ENCODE results near the gene RPS6KA6.

DNA sequence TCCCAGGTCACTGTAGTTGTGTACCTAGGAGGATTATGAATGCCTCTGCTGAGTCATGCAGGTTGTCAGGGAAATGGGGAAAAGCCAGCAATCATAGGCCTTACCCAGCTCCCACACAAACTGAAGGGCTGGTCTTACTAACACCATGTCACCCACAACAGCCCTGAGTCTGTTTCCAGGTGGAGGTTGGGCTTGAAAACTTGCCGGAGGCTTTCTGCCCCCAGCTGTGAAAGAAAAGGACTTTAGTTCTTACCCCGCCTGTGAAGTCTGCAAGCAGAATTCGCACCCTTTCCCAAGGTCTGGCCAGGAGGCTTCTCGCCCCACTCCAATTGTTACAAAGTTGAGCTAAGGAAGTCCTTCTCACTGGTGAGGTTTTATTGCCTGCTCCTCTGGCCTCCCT lies 143.9 kb downstream of the RPS6KA6 start:
- TF ChIP-seq CTCF (conservative IDR thresholded peaks at IDR 0.05; ENCODE audit: low read depth in 2 of 2) (no peak), CREB1 (CRISPR knock-in tag; IDR thresholded peaks at IDR 0.05; ENCODE audit: low read depth) (no peak), EZH2phosphoT487 (IDR thresholded peaks at IDR 0.05; ENCODE audit: unreplicated experiment) (no peak), REST (IDR thresholded peaks at IDR 0.05; ENCODE audit: unreplicated experiment) (no peak), EZH2 (IDR thresholded peaks at IDR 0.05; ENCODE audit: low read depth, unreplicated experiment) (no peak), POLR2AphosphoS5 (IDR thresholded peaks at IDR 0.05; ENCODE audit: low read depth) (no peak)
